Measurements from ENCODE around the gene CXCL17.

The CXCL17 gene

GRCh38 chr19:42478765-42479311 lies 36.1 kb upstream of the CXCL17 start:
- no peaks in the 10 kb centered on the region for H3K27me3 ChIP-seq (ENCODE audit: low read length)
- H4K20me1 ChIP-seq (ENCODE audit: low read depth, low read length): no peaks in the 10 kb centered on the region
- H3K36me3 ChIP-seq (ENCODE audit: low read length): no peaks in the 10 kb centered on the region
- H3K9me2 ChIP-seq (replicated peaks; ENCODE audit: insufficient read depth, low read length): no peaks in the 10 kb centered on the region
- no peaks in the 10 kb centered on the region for H3F3A ChIP-seq (ENCODE audit: insufficient read depth)
- no peak overlapping the region for H3K9ac ChIP-seq (ENCODE audit: low read length)
- TF ChIP-seq CTCF (IDR thresholded peaks at IDR 0.05; ENCODE audit: insufficient read depth, low read length, poor library complexity, severe bottlenecking): no peak
- TF ChIP-seq EZH2phosphoT487 (conservative IDR thresholded peaks at IDR 0.05; ENCODE audit: low read length): no peak
- no peaks in the 10 kb centered on the region for H3K9me3 ChIP-seq (ENCODE audit: insufficient read depth, low read length)
- H3K79me2 ChIP-seq (ENCODE audit: insufficient read depth, low read length): no peaks in the 10 kb centered on the region
- no peak overlapping the region for H3K27ac ChIP-seq (ENCODE audit: low read depth, low read length)
- H3K4me3 ChIP-seq (ENCODE audit: insufficient read depth, low read length, poor library complexity, severe bottlenecking): no peak overlapping the region
- H2AFZ ChIP-seq (ENCODE audit: low read depth, low read length, severe bottlenecking): no peak overlapping the region
- H3K4me2 ChIP-seq (ENCODE audit: low read depth, low read length, poor library complexity, severe bottlenecking): no peak overlapping the region

DNA sequence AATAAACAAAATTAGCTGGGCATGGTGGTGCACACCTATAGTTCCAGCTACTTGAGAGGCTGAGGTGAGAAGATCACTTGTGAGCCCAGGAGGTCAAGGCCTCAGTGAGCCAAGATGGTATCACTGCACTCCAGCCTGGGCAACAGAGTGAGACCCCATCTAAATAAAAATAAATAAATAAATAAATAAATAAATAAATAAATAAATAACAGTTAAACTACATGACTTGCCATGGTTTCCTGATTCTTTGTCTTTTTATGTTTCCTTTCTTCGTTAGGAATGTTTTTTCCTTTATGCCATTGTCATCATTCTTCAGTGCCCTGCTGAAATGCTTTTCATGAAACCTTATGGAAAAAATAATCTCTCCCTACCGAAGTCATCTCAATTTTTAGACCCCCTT lies 35.2 kb upstream of the CXCL17 start:
- Histone ChIP-seq H3K27ac (ENCODE audit: low read depth, low read length) (no peak overlapping the region), H4K20me1 (ENCODE audit: low read depth, low read length) (no peaks in the 10 kb centered on the region), H3F3A (ENCODE audit: insufficient read depth) (no peaks in the 10 kb centered on the region), H3K9me3 (ENCODE audit: insufficient read depth, low read length) (no peaks in the 10 kb centered on the region), H3K79me2 (ENCODE audit: insufficient read depth, low read length) (no peaks in the 10 kb centered on the region), H3K36me3 (ENCODE audit: low read length) (no peaks in the 10 kb centered on the region), H2AFZ (ENCODE audit: low read depth, low read length, severe bottlenecking) (no peak overlapping the region), H3K9ac (ENCODE audit: low read length) (no peak overlapping the region), H3K4me2 (ENCODE audit: low read depth, low read length, poor library complexity, severe bottlenecking) (no peak overlapping the region), H3K4me3 (ENCODE audit: insufficient read depth, low read length, poor library complexity, severe bottlenecking) (no peak overlapping the region), H3K9me2 (replicated peaks; ENCODE audit: insufficient read depth, low read length) (no peaks in the 10 kb centered on the region), H3K27me3 (ENCODE audit: low read length) (no peaks in the 10 kb centered on the region)
- TF ChIP-seq EZH2phosphoT487 (conservative IDR thresholded peaks at IDR 0.05; ENCODE audit: low read length): no peak
- TF ChIP-seq CTCF (IDR thresholded peaks at IDR 0.05; ENCODE audit: insufficient read depth, low read length, poor library complexity, severe bottlenecking): no peak

DNA sequence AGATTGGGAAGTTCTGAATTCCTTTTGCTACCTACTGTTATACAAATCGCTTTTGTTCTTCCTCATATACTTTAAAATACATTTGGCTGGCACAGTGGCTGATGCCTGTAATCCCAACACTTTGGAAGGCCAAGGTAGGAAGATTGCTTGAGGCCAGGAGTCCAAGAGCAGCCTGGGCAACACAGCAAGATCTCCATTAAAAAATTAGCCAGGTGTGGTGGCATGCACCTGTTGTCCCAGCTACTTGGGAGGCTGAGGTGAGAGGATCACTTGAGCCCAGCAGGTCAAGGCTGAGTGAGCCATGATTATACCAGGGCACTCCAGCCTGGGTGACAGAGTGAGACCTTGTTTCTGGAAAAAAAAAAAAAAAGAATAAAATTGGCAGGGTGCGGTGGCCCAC lies 34.4 kb upstream of the CXCL17 start:
- H2AFZ ChIP-seq (ENCODE audit: low read depth, low read length, severe bottlenecking): no peak overlapping the region
- no peaks in the 10 kb centered on the region for H3K9me2 ChIP-seq (replicated peaks; ENCODE audit: insufficient read depth, low read length)
- TF ChIP-seq EZH2phosphoT487 (conservative IDR thresholded peaks at IDR 0.05; ENCODE audit: low read length): no peak
- no peak overlapping the region for H3K27ac ChIP-seq (ENCODE audit: low read depth, low read length)
- H4K20me1 ChIP-seq (ENCODE audit: low read depth, low read length): no peaks in the 10 kb centered on the region
- no peaks in the 10 kb centered on the region for H3K9me3 ChIP-seq (ENCODE audit: insufficient read depth, low read length)
- no peak overlapping the region for H3K9ac ChIP-seq (ENCODE audit: low read length)
- H3F3A ChIP-seq (ENCODE audit: insufficient read depth): no peaks in the 10 kb centered on the region
- H3K4me3 ChIP-seq (ENCODE audit: insufficient read depth, low read length, poor library complexity, severe bottlenecking): no peak overlapping the region
- no peaks in the 10 kb centered on the region for H3K36me3 ChIP-seq (ENCODE audit: low read length)
- no peaks in the 10 kb centered on the region for H3K27me3 ChIP-seq (ENCODE audit: low read length)
- H3K79me2 ChIP-seq (ENCODE audit: insufficient read depth, low read length): no peaks in the 10 kb centered on the region
- H3K4me2 ChIP-seq (ENCODE audit: low read depth, low read length, poor library complexity, severe bottlenecking): no peak overlapping the region

GRCh38 chr19:42475366-42475765 lies 32.6 kb upstream of the CXCL17 start:
- H3K79me2 ChIP-seq (ENCODE audit: insufficient read depth, low read length): no peaks in the 10 kb centered on the region
- no peak overlapping the region for H2AFZ ChIP-seq (ENCODE audit: low read depth, low read length, severe bottlenecking)
- H3K9me2 ChIP-seq (replicated peaks; ENCODE audit: insufficient read depth, low read length): no peaks in the 10 kb centered on the region
- no peaks in the 10 kb centered on the region for H3K9me3 ChIP-seq (ENCODE audit: insufficient read depth, low read length)
- 0 out of 2 replicates have a peak, but pooled peaks cover 4% of the 10 kb centered on the region for H3F3A ChIP-seq (ENCODE audit: insufficient read depth)
- no peaks in the 10 kb centered on the region for H3K36me3 ChIP-seq (ENCODE audit: low read length)
- H4K20me1 ChIP-seq (ENCODE audit: low read depth, low read length): no peaks in the 10 kb centered on the region
- no peak overlapping the region for H3K9ac ChIP-seq (ENCODE audit: low read length)
- no peak overlapping the region for H3K27ac ChIP-seq (ENCODE audit: low read depth, low read length)
- H3K4me3 ChIP-seq (ENCODE audit: insufficient read depth, low read length, poor library complexity, severe bottlenecking): no peak overlapping the region
- no peaks in the 10 kb centered on the region for H3K27me3 ChIP-seq (ENCODE audit: low read length)
- TF ChIP-seq EZH2phosphoT487 (conservative IDR thresholded peaks at IDR 0.05; ENCODE audit: low read length) (no peak), CTCF (IDR thresholded peaks at IDR 0.05; ENCODE audit: insufficient read depth, low read length, poor library complexity, severe bottlenecking) (no peak)
- H3K4me2 ChIP-seq (ENCODE audit: low read depth, low read length, poor library complexity, severe bottlenecking): no peak overlapping the region

Measured in SU-DHL-6 (cell line).